PC-3 (cell line): ENCODE measurements around the gene MORN5. TPM values are rescaled to one million over a fixed set of nuclear protein-coding genes. Genes with fewer than 3 reads are reported as not detected.

Source experiments
- ATAC-seq: fragments of 200-7000 bp; cut with Tn5 transposase; 2 replicates; pipeline ENCODE4 v1.9.1; 2020; ENCODE audit warnings: mild to moderate bottlenecking, moderate library complexity
- BruUV-seq: library from RNA; stranded (reverse); fragments of 400-500 nt; replicated peaks from 2 replicates; lab custom pipeline; 2021; lab: Mats Ljungman, UMichigan
- CTCF ChIA-PET: fragments of 300-600 bp; sonication (Branson Sonifier 250); formaldehyde crosslinking; loops from one replicate; lab custom pipeline; 2022; ENCODE audit warnings: antibody characterized with exemption; lab: Charles Lee
- POLR2A ChIA-PET: fragments of 300-600 bp; sonication (Branson Sonifier 250); formaldehyde crosslinking; loops from one replicate; lab custom pipeline; 2022; ENCODE audit warnings: antibody characterized with exemption; ENCODE audit not compliant: unreplicated experiment; lab: Charles Lee
- DNase-seq: peaks from one replicate; pipeline ENCODE4 v3.0.0-alpha.2; 2015
- H2AFZ ChIP-seq: fragments of 300-600 bp; sonication (generic); 2 replicates; pipeline ENCODE4 v1.6.0; 2016; ENCODE audit warnings: antibody characterized with exemption, low read length
- H3F3A ChIP-seq: fragments of 300-600 bp; sonication (generic); one replicate; pipeline ENCODE4 v1.6.0; 2017; ENCODE audit warnings: antibody characterized with exemption, low read length, control low read depth, mild to moderate bottlenecking; ENCODE audit not compliant: unreplicated experiment
- H3K27ac ChIP-seq: fragments of 300-600 bp; sonication (generic); 2 replicates; pipeline ENCODE4 v1.5.1; 2016; ENCODE audit warnings: mild to moderate bottlenecking, low read length
- H3K27me3 ChIP-seq: fragments of 300-600 bp; sonication (generic); 2 replicates; pipeline ENCODE4 v1.6.1; 2016; ENCODE audit warnings: low read length, mixed read lengths
- H3K36me3 ChIP-seq: fragments of 300-600 bp; sonication (generic); 2 replicates; pipeline ENCODE4 v1.6.1; 2016; ENCODE audit warnings: low read depth, mixed run types, low read length, mixed read lengths
- H3K4me1 ChIP-seq: fragments of 300-600 bp; sonication (generic); 2 replicates; pipeline ENCODE4 v1.5.1; 2016; ENCODE audit warnings: low read length; ENCODE audit not compliant: insufficient read depth
- H3K4me2 ChIP-seq: fragments of 300-600 bp; sonication (generic); 2 replicates; pipeline ENCODE4 v1.6.0; 2016; ENCODE audit warnings: low read length
- H3K4me3 ChIP-seq: fragments of 300-600 bp; sonication (generic); 2 replicates; pipeline ENCODE4 v1.5.1; 2016; ENCODE audit warnings: mild to moderate bottlenecking, low read length, mixed read lengths
- H3K79me2 ChIP-seq: fragments of 300-600 bp; sonication (generic); 2 replicates; pipeline ENCODE4 v1.6.1; 2017; ENCODE audit warnings: low read length, mixed read lengths
- H3K9ac ChIP-seq: fragments of 300-600 bp; sonication (generic); 2 replicates; pipeline ENCODE4 v1.6.0; 2016; ENCODE audit warnings: mild to moderate bottlenecking, low read length
- H3K9me2 ChIP-seq: fragments of 300-600 bp; sonication (generic); replicated peaks from 2 replicates; pipeline ENCODE4 v1.6.1; 2016; ENCODE audit warnings: mixed run types, low read length, mixed read lengths
- H3K9me3 ChIP-seq: fragments of 300-600 bp; sonication (generic); 2 replicates; pipeline ENCODE4 v1.6.1; 2016; ENCODE audit warnings: low read length, mixed read lengths
- H4K20me1 ChIP-seq: fragments of 300-600 bp; sonication (generic); 2 replicates; pipeline ENCODE4 v1.6.1; 2016; ENCODE audit warnings: low read length, mixed read lengths
- EZH2 ChIP-seq: fragments of 300-600 bp; sonication (generic); IDR thresholded peaks from one replicate; pipeline ENCODE4 v1.6.1; 2017; ENCODE audit warnings: antibody characterized with exemption, mild to moderate bottlenecking, low read length; ENCODE audit not compliant: unreplicated experiment
- EZH2phosphoT487 ChIP-seq: fragments of 300-600 bp; sonication (generic); IDR thresholded peaks from 2 replicates; pipeline ENCODE4 v1.6.1; 2018; ENCODE audit warnings: mild to moderate bottlenecking, antibody characterized with exemption, low read length, borderline replicate concordance
- intact Hi-C: fragments of 100-400 bp; cut with micrococcal nuclease; formaldehyde crosslinking; loops from 2 replicates; pipeline ENCODE4 v1.9.0; 2023
- total RNA-seq: library from RNA; depleted of rRNA; stranded (reverse); fragments of >200 nt; gene quantifications from 2 replicates; pipeline ENCODE4 v1.2.3, GENCODE V29; 2014
- TF ChIP-seq, protein P1 (sequence below): fragments of 300-600 bp; sonication (generic); conservative IDR thresholded peaks from 2 replicates; pipeline ENCODE4 v1.5.1; 2017; ENCODE audit warnings: antibody characterized with exemption, low read depth, mild to moderate bottlenecking, low read length

Gene MORN5
- total RNA-seq, 1 experiment from 2014 or later, result not detected

DNA sequence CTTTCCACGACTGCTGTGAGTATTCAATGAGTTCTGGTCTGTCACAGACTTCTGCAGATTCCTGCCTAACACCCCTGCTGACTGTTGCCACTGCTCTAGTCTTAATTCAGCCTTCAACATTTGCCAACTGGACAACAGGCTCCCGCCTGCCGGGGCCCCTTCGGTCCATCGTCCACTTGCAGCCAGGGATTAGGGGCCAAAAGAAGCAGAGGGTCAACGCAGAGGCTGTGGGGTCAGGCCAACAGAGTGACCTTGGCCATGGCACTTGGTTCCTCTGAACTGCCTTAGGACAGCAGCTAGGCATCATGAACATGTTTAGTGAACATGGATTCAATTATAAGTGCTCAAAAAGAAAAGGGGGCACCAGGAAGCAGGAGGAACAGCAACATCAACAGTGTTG lies 28.7 kb downstream of the MORN5 start:
- Histone ChIP-seq H3K79me2 (no peaks in the 10 kb centered on the region), H3K9ac (no peak overlapping the region), H3K4me3 (no peak overlapping the region), H3K27ac (no peak overlapping the region), H3K4me2 (no peak overlapping the region), H3F3A (no peaks in the 10 kb centered on the region), H2AFZ (no peak overlapping the region), H3K27me3 (no peaks in the 10 kb centered on the region), H3K9me2 (no peaks in the 10 kb centered on the region), H3K4me1 (peaks cover 17% of the 10 kb centered on the region), H3K9me3 (no peaks in the 10 kb centered on the region), H3K36me3 (no peaks in the 10 kb centered on the region), H4K20me1 (no peaks in the 10 kb centered on the region)
- DNase-seq (no peak), ATAC-seq (no peak)
- ChIA-PET CTCF (no interaction called here), POLR2A (no interaction called here)
- intact Hi-C loops, result no loop called here
- TF ChIP-seq EZH2phosphoT487 (no peak), EZH2 (no peak)
- TF ChIP-seq, protein P1, sequence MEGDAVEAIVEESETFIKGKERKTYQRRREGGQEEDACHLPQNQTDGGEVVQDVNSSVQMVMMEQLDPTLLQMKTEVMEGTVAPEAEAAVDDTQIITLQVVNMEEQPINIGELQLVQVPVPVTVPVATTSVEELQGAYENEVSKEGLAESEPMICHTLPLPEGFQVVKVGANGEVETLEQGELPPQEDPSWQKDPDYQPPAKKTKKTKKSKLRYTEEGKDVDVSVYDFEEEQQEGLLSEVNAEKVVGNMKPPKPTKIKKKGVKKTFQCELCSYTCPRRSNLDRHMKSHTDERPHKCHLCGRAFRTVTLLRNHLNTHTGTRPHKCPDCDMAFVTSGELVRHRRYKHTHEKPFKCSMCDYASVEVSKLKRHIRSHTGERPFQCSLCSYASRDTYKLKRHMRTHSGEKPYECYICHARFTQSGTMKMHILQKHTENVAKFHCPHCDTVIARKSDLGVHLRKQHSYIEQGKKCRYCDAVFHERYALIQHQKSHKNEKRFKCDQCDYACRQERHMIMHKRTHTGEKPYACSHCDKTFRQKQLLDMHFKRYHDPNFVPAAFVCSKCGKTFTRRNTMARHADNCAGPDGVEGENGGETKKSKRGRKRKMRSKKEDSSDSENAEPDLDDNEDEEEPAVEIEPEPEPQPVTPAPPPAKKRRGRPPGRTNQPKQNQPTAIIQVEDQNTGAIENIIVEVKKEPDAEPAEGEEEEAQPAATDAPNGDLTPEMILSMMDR, result no peak
- no TSS peak for BruUV-seq

DNA sequence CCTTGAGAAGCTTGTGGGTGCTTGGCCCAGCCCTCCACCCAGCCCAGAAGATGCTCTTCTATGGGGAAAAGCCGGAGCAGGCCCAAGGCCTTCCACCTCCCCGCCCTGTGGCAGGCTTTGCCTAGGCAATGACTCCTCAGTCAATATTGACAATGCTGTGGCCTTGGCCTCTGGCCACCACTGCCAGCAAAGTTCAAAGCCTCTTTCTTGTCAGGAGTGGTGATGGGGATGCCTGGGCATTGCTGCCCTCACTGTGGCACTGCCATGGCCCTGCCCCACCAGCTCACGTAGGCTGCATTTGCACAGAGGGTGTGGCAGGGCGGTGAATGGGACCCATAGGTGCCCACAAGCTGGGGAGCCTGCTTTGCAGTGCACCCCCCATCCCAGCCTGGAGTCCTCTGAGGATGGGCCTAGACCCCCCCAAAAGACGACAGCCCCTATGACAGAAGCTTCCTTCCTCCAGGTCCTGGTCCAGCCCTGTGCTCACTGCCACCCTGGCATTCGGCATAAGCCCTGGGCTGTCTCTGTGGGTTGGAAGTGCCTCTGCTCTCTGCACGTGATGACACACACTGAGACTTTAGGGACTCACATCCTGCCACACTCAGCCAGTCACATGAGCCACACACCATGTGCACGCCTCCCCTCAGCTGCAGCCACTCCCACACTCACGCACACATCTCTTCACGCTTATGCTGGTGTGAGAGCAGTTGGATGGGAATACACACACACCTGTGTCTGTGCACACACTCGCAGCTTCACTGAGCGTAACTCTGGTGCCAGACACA lies 31.1 kb downstream of the MORN5 start:
- BruUV-seq, result no TSS peak
- H3K79me2 ChIP-seq, result no peaks in the 10 kb centered on the region
- 0 out of 2 replicates have a peak overlapping the region, but pooled peaks have one; percentile 9 for H2AFZ ChIP-seq
- H3K9me3 ChIP-seq, result no peaks in the 10 kb centered on the region
- no peak overlapping the region for H3K4me3 ChIP-seq
- TF ChIP-seq EZH2 (no peak), EZH2phosphoT487 (no peak)
- TF ChIP-seq, protein P1, result no peak
- H3F3A ChIP-seq, result no peaks in the 10 kb centered on the region
- peak overlapping the region; percentile 53 for H3K4me2 ChIP-seq
- ATAC-seq, result peak; percentile 92
- intact Hi-C loops, result loop anchor here (5.0 kb wide), 1 partner anchor 48 kb away; no protein-coding TSS in a partner anchor
- peaks cover 17% of the 10 kb centered on the region for H3K4me1 ChIP-seq
- H3K9ac ChIP-seq, result peak overlapping the region; percentile 29; the same call in 1 of the 2 replicates
- H3K36me3 ChIP-seq, result no peaks in the 10 kb centered on the region
- POLR2A ChIA-PET, result interaction anchor here (0.5 kb wide), 1 partner anchor 11 kb away, joined by 6 read pairs; no protein-coding TSS in a partner anchor
- CTCF ChIA-PET, result no interaction called here
- no peaks in the 10 kb centered on the region for H3K9me2 ChIP-seq
- no peaks in the 10 kb centered on the region for H3K27me3 ChIP-seq
- H4K20me1 ChIP-seq, result no peaks in the 10 kb centered on the region
- peak overlapping the region; percentile 74 for H3K27ac ChIP-seq
- DNase-seq, result peak; percentile 88

DNA sequence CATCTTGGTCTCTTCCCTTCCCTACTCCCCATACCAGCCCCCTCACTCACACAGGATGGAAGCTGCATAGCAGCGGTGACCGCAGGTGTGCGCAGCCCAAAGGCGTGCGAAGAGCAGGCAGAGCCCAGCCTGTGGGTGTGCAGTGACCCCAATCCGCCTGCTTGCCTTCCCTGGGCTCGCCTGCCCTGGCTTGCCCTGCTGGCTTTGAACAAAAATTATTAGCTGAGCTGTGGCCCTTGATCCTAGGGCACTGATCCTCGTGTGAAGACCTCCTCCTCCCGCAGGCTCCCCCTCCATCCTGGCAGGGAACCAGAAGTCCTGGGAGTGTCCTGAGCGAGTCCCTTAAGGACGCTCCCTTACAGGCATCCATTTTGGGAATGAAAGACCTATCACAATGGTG lies 31.9 kb downstream of the MORN5 start:
- no peak overlapping the region for H2AFZ ChIP-seq

More for the DNA sequence above, 31.9 kb downstream of the MORN5 start:
- ChIA-PET CTCF (no interaction called here), POLR2A (no interaction called here)
- Histone ChIP-seq H3K9me2 (no peaks in the 10 kb centered on the region), H4K20me1 (no peaks in the 10 kb centered on the region), H3K4me2 (no peak overlapping the region), H3K9me3 (no peaks in the 10 kb centered on the region), H3K27ac (peak overlapping the region; percentile 74; the same call in 1 of the 2 replicates), H3K27me3 (no peaks in the 10 kb centered on the region), H3K9ac (no peak overlapping the region; the same call in 1 of the 2 replicates), H3K4me3 (no peak overlapping the region), H3K79me2 (no peaks in the 10 kb centered on the region), H3K36me3 (no peaks in the 10 kb centered on the region), H3F3A (no peaks in the 10 kb centered on the region), H3K4me1 (peaks cover 17% of the 10 kb centered on the region)
- TF ChIP-seq EZH2phosphoT487 (no peak), EZH2 (no peak)
- TF ChIP-seq, protein P1, result no peak
- intact Hi-C loops, result loop anchor here (5.0 kb wide), 1 partner anchor 49 kb away; no protein-coding TSS in a partner anchor
- DNase-seq, result no peak
- ATAC-seq, result no peak
- BruUV-seq, result no TSS peak
